ENCODE measurements around the gene ZNF627.
"Not testable (repeated sequence)": the region's sequence is repeated elsewhere in the genome, so short reads cannot be mapped to it uniquely, and the experiment has no call there.

- TF ChIP-seq, protein P1, sequence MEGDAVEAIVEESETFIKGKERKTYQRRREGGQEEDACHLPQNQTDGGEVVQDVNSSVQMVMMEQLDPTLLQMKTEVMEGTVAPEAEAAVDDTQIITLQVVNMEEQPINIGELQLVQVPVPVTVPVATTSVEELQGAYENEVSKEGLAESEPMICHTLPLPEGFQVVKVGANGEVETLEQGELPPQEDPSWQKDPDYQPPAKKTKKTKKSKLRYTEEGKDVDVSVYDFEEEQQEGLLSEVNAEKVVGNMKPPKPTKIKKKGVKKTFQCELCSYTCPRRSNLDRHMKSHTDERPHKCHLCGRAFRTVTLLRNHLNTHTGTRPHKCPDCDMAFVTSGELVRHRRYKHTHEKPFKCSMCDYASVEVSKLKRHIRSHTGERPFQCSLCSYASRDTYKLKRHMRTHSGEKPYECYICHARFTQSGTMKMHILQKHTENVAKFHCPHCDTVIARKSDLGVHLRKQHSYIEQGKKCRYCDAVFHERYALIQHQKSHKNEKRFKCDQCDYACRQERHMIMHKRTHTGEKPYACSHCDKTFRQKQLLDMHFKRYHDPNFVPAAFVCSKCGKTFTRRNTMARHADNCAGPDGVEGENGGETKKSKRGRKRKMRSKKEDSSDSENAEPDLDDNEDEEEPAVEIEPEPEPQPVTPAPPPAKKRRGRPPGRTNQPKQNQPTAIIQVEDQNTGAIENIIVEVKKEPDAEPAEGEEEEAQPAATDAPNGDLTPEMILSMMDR (IDR thresholded peaks at IDR 0.05): not testable (repeated sequence)
- TF ChIP-seq POLR2A (IDR thresholded peaks at IDR 0.05): not testable (repeated sequence)
Observed at GRCh38 chr19:11573354-11573753, 23.9 kb upstream of the ZNF627 start.

Measured in tibial nerve (tissue), 3 donors.